HG02981 (cell line): Measurements from ENCODE around the gene PDE12.
"Not testable (repeated sequence)": the region's sequence is repeated elsewhere in the genome, so short reads cannot be mapped to it uniquely, and the experiment has no call there.

Experiments
- ATAC-seq: cut with Tn5 transposase; IDR thresholded peaks from one replicate; pipeline ENCODE4 v1.9.1; 2021; ENCODE audit warnings: mild to moderate bottlenecking, moderate library complexity; ENCODE audit not compliant: unreplicated experiment

Gene PDE12

DNA sequence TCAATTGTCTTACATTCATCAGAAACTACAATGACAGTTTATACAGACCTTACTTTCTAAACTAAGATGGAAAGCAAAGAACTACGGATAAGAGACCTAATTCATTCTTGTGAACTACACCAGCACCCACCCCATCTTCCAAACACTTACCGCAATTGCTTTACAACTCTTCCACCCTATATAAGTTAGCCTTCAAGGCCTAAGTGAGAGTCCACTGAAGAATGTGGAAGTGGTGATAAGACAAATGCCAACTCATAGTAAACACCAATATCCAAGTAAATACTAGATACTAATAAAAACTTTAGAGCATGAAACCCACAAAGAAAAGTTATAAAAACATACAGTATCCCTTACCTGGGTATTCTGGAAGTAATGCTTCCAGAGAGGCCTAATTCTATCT is 27.5 kb downstream of the PDE12 start:
- no peak for ATAC-seq

DNA sequence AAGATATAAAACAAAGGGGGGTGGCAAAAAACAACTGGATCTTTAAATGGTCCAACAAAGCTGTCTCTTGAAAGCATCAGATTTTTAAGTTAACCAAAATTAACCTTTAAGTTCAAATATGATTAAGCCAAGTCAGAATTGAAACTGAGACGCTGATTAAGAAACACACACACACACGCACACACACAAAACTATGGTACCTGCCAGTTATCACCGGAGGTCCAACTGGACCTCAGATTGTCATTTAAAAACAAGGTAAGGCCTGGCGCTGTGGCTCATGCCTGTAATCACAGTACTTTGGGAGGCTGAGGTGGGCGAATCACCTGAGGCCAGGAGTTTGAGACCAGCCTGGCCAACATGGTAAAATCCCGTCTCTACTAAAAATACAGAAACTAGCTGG is 30.7 kb downstream of the PDE12 start:
- ATAC-seq = no peak

DNA sequence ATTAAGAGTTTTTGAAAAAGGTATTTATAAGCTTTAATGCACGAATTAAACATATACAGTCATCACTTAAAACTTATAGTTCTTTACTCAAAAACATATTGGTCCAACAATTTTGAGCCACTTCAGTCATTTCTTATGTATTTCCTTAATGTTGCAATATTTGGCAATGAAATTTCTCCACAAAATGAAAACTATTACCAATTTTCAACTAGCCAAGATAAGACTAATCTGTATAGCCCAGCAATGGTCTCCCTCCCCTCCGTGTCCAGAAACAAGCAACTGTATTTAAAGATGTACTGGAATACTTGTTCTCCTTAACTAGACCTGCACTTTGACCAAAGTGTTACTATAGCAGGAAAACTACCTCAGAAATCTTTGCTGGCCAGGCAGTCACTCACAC is 31.8 kb downstream of the PDE12 start:
- no peak for ATAC-seq

GRCh38 chr3:57592306-57592705 is 36.2 kb downstream of the PDE12 start:
- ATAC-seq = no peak

DNA sequence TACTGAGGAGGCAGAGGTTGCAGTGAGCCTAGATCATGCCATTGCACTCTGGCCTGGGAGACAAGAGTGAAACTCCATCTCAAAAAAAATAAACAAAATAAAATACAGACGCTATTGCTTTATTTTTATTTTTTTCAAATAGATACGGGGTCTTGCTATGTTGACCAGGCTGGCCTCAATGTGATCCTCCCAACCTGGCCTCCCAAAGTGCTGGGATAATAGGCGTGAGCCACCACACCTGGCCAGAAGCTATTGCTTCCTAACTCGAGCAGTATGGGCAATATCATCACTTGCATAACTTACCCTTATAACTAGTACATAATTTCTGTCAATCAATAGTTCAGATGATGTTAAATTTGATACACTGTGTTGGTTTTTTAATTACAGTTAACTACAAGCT is 38.1 kb downstream of the PDE12 start:
- ATAC-seq = no peak

DNA sequence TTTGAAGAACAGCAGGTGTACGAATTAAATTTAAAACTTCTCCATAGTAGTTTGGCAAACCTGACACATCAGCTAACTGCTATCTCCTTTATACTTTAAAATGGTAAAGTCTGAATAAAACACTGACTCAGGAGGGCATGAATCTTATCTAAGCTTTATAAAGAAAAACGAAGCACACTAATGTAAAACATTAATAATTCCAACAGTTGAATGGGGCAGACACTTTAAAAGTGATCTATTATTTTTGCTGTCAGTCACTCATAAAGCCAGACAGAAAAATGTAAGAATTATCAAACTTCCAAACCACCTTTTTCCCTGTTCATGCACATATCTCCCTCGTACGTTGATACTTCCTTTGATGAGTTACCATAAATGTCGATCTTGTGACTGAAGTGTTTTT is 38.5 kb downstream of the PDE12 start:
- ATAC-seq = no peak

GRCh38 chr3:57596495-57597126 is 40.5 kb downstream of the PDE12 start:
- no peak for ATAC-seq

DNA sequence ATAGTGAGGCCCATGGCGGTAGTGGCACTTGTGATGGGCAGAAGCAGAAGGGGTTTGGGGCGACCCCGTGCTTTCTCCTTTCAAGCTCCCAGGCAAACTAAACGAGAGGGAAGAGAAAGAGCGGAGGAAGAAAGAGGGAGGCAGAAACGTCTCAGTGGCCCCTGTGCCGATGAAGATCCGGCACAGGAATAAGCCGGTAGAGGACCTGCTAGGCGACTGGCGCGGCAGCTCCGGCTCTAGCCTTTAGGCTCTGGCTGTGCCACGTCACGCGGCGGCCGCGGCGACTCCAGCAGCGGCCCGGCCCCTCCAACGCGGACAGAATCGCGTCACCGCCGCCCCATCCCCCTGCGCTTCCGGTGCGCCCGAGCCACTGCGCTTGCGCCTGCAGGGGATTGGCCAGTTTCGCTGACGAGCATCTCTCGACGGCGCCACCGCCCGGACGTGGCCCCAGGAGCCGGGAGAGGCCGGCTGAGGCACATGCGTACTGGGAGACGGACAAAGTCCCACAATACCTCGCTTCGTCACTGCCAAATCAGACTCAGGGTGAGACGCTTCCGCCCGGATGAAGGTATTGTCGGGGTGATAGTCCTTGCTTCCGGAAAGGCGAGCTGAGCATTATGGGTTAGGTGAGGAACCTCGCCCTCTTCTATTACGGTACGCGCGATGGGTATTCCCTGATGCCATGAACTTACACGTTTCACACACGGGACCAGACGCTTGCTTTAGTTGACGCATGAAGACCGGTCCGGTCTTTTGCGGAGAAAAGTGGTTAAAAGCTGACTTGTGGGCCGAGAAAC is 41.3 kb downstream of the PDE12 start, which contains the start of gene ARF4:
Gene ARF4, minus strand, starts transcription at position 218 of the 797 bp plus-strand sequence. Its CDS starts 204 bp downstream, at position 14.
- ATAC-seq = peak; percentile 92

- no peak for ATAC-seq
These were observed 42.8 kb downstream of the PDE12 start for GRCh38 chr3:57598765-57599360.

GRCh38 chr3:57600195-57600594 is 44.1 kb downstream of the PDE12 start:
- ATAC-seq = no peak

GRCh38 chr3:57604971-57605370 is 48.9 kb downstream of the PDE12 start:
- no peak for ATAC-seq

GRCh38 chr3:57605683-57606082 is 49.6 kb downstream of the PDE12 start:
- no peak for ATAC-seq

GRCh38 chr3:57611870-57612269 is 55.8 kb downstream of the PDE12 start:
- not testable (repeated sequence) for ATAC-seq

DNA sequence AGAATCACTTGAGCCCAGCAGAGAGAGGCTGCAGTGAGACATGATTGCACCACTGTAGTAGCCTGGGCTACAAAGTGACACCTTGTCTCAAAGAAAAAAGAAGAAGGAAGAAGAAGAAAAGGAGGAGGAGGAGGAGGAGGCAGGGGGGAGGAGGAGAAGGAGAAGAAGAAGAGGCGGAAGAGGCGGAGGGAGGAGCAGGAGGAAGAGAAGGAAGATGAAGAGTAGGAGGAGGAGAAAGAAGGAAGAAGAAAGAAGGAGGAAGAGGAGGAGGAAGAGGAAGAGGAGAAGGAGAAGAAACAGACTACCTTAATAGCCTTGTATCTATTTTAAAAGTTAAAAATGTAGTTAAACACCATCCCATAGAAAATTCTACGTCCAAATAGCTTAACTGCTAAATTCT is 60.2 kb downstream of the PDE12 start:
- no peak for ATAC-seq
